ENCODE results near the gene XPO1.

DNA sequence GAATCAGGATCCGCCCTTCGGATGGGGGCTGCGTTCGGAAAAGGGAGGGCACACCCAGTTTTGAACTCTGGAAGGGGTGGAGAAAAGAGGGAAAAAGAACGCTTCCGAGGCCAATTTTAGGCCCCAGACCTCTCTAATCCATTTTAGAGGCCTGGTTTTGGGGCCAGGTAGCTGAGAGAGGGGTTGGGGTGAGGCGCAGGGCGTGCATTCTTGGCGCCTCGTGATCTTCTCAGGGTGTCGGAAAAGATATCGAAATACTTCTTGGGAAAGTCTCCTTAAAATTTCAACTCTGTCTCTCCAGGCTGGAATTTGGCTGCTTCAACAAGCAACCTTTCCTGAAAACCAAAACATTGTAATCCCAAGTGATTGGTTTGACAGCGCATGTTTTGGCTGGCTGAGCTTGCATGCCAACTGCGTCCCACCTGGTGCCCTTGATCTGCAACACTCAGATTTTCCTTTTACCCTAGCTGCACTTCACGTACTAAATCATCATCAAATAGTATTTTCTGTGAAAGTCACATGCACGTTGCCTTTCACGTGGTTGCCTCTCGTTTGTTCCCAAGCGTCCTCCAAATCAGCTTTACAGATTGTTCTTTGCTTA lies 864 bp upstream of the XPO1 start:
- TF ChIP-seq, protein P1, sequence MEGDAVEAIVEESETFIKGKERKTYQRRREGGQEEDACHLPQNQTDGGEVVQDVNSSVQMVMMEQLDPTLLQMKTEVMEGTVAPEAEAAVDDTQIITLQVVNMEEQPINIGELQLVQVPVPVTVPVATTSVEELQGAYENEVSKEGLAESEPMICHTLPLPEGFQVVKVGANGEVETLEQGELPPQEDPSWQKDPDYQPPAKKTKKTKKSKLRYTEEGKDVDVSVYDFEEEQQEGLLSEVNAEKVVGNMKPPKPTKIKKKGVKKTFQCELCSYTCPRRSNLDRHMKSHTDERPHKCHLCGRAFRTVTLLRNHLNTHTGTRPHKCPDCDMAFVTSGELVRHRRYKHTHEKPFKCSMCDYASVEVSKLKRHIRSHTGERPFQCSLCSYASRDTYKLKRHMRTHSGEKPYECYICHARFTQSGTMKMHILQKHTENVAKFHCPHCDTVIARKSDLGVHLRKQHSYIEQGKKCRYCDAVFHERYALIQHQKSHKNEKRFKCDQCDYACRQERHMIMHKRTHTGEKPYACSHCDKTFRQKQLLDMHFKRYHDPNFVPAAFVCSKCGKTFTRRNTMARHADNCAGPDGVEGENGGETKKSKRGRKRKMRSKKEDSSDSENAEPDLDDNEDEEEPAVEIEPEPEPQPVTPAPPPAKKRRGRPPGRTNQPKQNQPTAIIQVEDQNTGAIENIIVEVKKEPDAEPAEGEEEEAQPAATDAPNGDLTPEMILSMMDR (IDR thresholded peaks at IDR 0.05) = no peak
- no peak for TF ChIP-seq ZFX (IDR thresholded peaks at IDR 0.05; ENCODE audit: borderline replicate concordance)

Data from 22Rv1 (cell line).